Kidney epithelial cell (primary cell): ENCODE data around the gene EIF4A3. TPM values are rescaled to one million over a fixed set of nuclear protein-coding genes. Genes with fewer than 3 reads are reported as not detected.

Source experiments
- DNase-seq: peaks from one replicate; pipeline ENCODE4 v3.0.0-alpha.2; 2010; ENCODE audit warnings: low read depth
- H3K27me3 ChIP-seq: 2 replicates; pipeline ENCODE4 v1.6.0; 2011; ENCODE audit warnings: low read length; ENCODE audit not compliant: control insufficient read depth, insufficient read depth
- H3K36me3 ChIP-seq: 2 replicates; pipeline ENCODE4 v1.5.1; 2011; ENCODE audit warnings: low read length; ENCODE audit not compliant: control insufficient read depth, insufficient read depth
- H3K4me3 ChIP-seq: 2 replicates; pipeline ENCODE4 v1.5.1; 2011; ENCODE audit warnings: low read depth, mild to moderate bottlenecking, control low read depth, low read length
- total RNA-seq: library from RNA; depleted of rRNA; stranded (reverse); fragments of >200 nt; gene quantifications from 2 replicates; pipeline ENCODE4 v1.2.3, GENCODE V29; 2015
- TF ChIP-seq, protein P1 (sequence below): IDR thresholded peaks from 2 replicates; pipeline ENCODE4 v1.5.1; 2011; ENCODE audit warnings: mild to moderate bottlenecking, moderate library complexity, low read length, control low read depth, inconsistent platforms; ENCODE audit not compliant: insufficient read depth, poor library complexity, severe bottlenecking

The EIF4A3 gene
- total RNA-seq, 1 donor from 2014 or later: 74.1 TPM

DNA sequence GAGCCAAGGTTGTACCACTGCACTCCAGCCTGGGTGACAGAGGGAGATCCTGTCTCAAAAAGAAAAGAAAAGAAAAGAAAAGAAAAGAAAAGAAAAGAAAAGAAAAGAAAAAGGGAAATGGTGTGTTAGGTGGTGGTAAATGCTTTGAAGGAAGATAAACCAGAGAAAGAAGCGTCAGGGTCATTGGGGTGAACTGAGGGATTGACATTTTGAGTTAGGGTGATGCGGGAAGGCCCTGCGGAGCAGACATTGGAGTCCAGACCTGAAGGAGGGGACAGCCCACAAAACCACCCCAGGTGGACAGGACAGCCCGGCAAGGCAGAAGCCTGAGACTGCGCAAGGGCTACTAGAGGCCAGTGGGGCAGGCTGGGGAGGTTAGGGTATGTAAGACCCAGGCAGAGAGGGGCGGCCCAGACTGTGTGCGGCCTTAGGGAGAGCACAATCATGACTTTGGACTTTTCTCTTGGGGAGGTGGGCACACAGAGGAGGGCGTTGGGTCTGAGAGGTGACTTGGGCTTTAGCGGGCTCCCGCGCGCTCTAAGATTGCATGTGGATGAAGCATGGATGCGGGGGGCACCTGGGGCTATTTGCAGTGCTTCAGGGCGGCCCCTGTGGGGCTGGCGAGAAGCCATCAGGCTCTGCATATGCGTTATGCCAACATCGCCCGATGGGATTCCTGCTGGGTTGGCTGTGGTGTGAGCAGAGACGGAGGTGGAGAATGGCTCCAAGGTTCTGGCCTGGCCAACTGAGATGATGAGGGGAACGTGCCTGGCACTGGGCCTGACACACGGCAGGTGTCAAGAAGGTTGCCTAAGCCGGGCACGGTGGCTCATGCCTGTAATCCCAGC, 48.9 kb downstream of the EIF4A3 start:
- Histone ChIP-seq H3K27me3 (no peaks in the 10 kb centered on the region), H3K36me3 (no peaks in the 10 kb centered on the region), H3K4me3 (no peak overlapping the region)
- DNase-seq: no peak
- TF ChIP-seq, protein P1, sequence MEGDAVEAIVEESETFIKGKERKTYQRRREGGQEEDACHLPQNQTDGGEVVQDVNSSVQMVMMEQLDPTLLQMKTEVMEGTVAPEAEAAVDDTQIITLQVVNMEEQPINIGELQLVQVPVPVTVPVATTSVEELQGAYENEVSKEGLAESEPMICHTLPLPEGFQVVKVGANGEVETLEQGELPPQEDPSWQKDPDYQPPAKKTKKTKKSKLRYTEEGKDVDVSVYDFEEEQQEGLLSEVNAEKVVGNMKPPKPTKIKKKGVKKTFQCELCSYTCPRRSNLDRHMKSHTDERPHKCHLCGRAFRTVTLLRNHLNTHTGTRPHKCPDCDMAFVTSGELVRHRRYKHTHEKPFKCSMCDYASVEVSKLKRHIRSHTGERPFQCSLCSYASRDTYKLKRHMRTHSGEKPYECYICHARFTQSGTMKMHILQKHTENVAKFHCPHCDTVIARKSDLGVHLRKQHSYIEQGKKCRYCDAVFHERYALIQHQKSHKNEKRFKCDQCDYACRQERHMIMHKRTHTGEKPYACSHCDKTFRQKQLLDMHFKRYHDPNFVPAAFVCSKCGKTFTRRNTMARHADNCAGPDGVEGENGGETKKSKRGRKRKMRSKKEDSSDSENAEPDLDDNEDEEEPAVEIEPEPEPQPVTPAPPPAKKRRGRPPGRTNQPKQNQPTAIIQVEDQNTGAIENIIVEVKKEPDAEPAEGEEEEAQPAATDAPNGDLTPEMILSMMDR: no peak

DNA sequence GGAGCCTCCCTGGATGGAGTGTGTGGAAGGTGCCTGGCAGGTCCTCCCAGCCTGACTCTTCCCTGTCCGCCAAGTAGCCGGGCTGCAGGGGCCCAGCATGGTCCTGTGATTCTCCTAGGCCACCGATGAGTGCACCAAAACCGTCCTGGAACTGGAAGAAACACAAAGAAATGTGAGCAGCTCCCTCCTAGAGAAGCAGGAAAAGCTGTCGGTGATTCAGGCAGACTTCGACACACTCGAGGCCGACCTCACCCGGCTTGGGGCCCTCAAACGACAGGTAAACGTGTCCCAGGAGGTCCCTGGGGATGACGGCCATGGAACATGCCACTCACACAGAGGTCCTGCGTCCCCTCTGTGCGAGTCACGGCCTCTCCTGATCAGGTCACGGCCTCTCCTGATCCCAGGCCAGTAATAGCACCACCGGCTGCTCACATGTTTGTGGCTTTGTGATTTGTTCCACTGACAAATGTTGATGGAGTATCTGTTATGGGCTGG, 49.8 kb downstream of the EIF4A3 start:
- TF ChIP-seq, protein P1: no peak
- H3K36me3 ChIP-seq: no peaks in the 10 kb centered on the region
- no peaks in the 10 kb centered on the region for H3K27me3 ChIP-seq
- no peak overlapping the region for H3K4me3 ChIP-seq
- no peak for DNase-seq

DNA sequence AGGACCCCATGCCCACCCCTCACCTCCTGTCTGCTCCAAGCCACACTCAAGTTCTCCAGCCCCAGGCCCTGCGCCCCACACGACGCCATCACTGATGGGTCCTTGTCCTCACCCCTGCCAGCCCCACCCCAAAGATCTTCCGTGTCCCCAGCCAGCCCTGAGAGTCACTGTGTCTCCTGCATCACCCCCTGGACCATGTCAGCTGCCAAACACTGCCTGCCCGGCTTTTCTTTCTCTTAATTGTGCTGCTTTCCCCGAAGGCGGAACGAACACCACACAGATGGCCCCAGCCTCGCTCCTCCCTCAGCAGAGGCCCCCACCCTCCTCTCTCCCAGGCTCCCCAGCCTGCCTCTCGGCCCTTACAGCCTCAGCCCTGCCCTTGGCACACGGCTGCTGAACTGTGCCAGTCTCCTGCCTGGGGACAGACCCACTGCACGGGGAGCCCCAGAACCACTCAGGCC, 50.3 kb downstream of the EIF4A3 start:
- no peak for DNase-seq
- TF ChIP-seq, protein P1: no peak
- Histone ChIP-seq H3K4me3 (no peak overlapping the region), H3K27me3 (no peaks in the 10 kb centered on the region), H3K36me3 (no peaks in the 10 kb centered on the region)

DNA sequence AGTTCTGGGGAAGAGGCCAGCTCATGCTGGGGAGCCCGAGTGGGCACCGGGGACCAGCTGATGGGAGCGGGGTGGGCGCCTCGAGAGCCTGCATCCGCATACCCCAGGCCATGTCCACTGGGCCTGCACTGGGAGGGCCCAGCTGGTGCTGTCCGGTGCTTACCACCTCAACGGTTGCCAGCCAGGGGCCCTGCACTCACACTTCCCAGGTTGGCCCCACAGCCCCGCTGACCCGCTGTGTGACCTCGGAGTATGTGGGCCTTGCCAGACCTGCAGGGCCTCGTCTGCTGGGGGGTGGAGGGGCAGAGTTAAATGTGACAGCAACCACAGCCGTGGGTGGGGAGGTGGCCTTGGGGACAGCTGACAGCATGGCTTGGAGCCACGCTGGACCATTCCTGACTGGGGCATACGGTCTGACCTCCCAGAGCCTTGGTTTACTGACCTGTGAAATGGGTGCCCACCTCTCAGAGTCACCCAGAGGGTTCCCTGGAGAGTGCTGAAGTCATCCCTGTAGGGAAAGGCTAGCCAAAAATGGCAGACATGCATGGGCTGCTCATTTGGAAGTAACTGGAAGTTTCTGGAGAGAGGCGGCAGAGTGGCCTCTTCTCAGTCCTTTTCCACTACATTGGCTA, 51.0 kb downstream of the EIF4A3 start:
- no peaks in the 10 kb centered on the region for H3K36me3 ChIP-seq
- no peak for DNase-seq
- TF ChIP-seq, protein P1: no peak
- H3K4me3 ChIP-seq: no peak overlapping the region
- H3K27me3 ChIP-seq: no peaks in the 10 kb centered on the region

DNA sequence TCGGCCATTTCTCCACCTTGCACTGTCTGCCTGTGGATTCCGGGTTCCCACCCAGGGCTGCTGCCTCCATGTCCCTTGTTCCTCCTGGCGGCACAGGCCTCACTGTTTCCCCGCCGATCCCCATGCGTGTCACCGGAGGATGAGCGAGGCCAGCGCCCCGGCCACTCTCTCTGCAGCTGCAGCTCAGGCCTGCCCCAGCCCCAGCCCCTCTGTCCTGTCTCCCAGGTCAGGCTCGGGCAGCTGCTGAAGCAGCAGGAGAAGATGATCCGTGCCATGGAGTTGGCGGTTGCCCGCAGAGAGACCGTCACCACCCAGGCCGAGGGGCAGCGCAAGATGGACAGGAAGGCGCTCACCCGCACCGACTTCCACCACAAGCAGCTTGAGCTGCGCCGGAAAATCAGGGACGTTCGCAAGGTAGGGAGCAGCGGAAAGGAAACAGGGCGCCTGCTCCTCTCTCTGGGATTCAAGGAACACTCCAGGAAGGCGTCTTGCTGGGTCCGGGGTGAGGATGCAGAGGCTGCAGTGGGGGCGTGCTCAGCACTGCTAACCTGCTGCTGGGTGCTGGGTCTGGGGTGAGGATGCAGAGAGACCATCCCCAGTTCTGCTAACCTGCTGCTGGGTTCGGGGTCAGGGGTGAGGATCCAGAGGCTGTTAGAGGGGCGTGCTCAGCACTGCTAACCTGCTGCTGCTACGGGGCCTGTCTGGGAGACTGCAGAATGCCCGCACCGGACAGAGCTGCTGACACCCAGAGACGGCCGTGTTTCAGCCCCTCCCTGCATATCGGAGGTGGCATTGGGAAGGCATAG, 51.7 kb downstream of the EIF4A3 start:
- Histone ChIP-seq H3K27me3 (no peaks in the 10 kb centered on the region), H3K36me3 (no peaks in the 10 kb centered on the region), H3K4me3 (no peak overlapping the region)
- TF ChIP-seq, protein P1: no peak
- DNase-seq: no peak
